Measurements from ENCODE around the gene VILL.

GRCh38 chr3:38027466-38028465, 37.2 kb downstream of the VILL start:
- TF ChIP-seq CHD2 (IDR thresholded peaks at IDR 0.05; ENCODE audit: low read length, partially characterized antibody) (no peak), MEF2A (IDR thresholded peaks at IDR 0.05; ENCODE audit: borderline replicate concordance, low read depth) (no peak), YY1 (IDR thresholded peaks at IDR 0.05; ENCODE audit: low read depth) (no peak), GABPA (IDR thresholded peaks at IDR 0.05; ENCODE audit: low read depth) (no peak), RFX5 (IDR thresholded peaks at IDR 0.05; ENCODE audit: low read length) (no peak)

All from SK-N-SH (cell line).